ENCODE results near the gene AOC1.

DNA sequence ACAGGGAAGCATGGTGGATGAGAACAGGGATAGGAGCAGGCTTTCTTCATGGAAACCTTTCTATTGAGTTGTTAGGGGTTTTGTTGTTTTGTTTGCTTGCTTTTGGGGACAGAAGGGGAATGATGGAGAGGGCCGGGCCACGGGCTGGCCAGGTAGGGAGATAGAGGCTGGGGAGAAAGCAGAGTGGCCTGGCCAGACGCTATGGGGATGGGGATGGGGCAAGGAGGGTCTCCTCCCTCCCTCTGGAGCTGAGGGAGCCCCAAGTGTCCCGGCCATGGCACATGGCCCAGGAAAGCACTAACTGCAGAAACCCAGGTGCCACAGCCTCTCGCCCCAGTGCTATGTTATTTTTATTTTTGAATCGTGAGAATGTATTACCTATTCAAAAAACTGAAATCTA lies 10.0 kb downstream of the AOC1 start:
- TF ChIP-seq CTCF (IDR thresholded peaks at IDR 0.05) (no peak), EP300 (IDR thresholded peaks at IDR 0.05) (no peak)
